HCT116 (cell line): ENCODE measurements around the gene ADAMTS15. TPM values are rescaled to one million over a fixed set of nuclear protein-coding genes. Genes with fewer than 3 reads are reported as not detected.

Experiments
- ATAC-seq: fragments of 200-7000 bp; cut with Tn5 transposase; 2 replicates; pipeline ENCODE4 v1.9.1; 2020; ENCODE audit warnings: mild to moderate bottlenecking, moderate library complexity
- BruUV-seq: library from RNA; stranded (reverse); fragments of 400-500 nt; replicated peaks from 2 replicates; lab custom pipeline; 2021; lab: Mats Ljungman, UMichigan
- CTCF ChIA-PET: fragments of 300-600 bp; sonication (Branson Sonifier 250); formaldehyde crosslinking; loops from one replicate; lab custom pipeline; 2021; ENCODE audit warnings: antibody characterized with exemption; lab: Charles Lee
- POLR2A ChIA-PET: fragments of 300-600, 350-600 bp; sonication (Branson Sonifier 250); formaldehyde crosslinking; loops from one replicate; lab custom pipeline; 2021; ENCODE audit warnings: antibody characterized with exemption; lab: Charles Lee
- RAD21 ChIA-PET, 2 experiments: fragments of 300-600 bp; sonication (Branson Sonifier 250); formaldehyde crosslinking; loops; one replicate each; lab custom pipeline; 2023; ENCODE audit warnings: low total read pairs in 2 of 2; ENCODE audit not compliant: uncharacterized antibody in 2 of 2, unreplicated experiment in 2 of 2, low non-redundant PET in 1 of 2; lab: Charles Lee
- DNase-seq: peaks from one replicate; pipeline ENCODE4 v3.0.0-alpha.2; 2010; ENCODE audit warnings: low read depth, low spot score
- H2AFZ ChIP-seq: fragments of 200-600 bp; shearing (Covaris generic), sonication (generic); 2 replicates; pipeline ENCODE4 v1.6.1; 2017; ENCODE audit warnings: low read depth, mixed run types, mixed read lengths, antibody characterized with exemption, low read length; ENCODE audit not compliant: poor library complexity, severe bottlenecking
- H3K27ac ChIP-seq: 2 replicates; pipeline ENCODE4 v1.5.1; 2012; ENCODE audit warnings: low read depth, low read length
- H3K27me3 ChIP-seq: fragments of 200-600 bp; sonication (generic); 2 replicates; pipeline ENCODE4 v1.6.1; 2016; ENCODE audit warnings: mixed run types, low read length, mixed read lengths; ENCODE audit not compliant: insufficient read depth
- H3K36me3 ChIP-seq, 2 experiments: fragments of 200-500 bp in 1 of 2; fragments of 200-600 bp in 1 of 2; sonication (Bioruptor generic) in 1 of 2; sonication (generic) in 1 of 2; 2 replicates each; pipeline versions ENCODE4 v1.5.1 to v1.6.1; 2014 to 2016; ENCODE audit warnings: low read length in 2 of 2, inconsistent platforms in 1 of 2, mixed read lengths in 1 of 2, mixed run types in 1 of 2; ENCODE audit not compliant: insufficient read depth in 2 of 2, control insufficient read depth in 1 of 2
- H3K4me1 ChIP-seq, 2 experiments: fragments of 200-600 bp in 1 of 2; sonication (generic) in 1 of 2; 2 replicates each; pipeline versions ENCODE4 v1.5.1 to v1.6.1; 2012 to 2017; ENCODE audit warnings: low read length in 2 of 2, inconsistent platforms in 1 of 2, mild to moderate bottlenecking in 1 of 2, mixed read lengths in 1 of 2, mixed run types in 1 of 2, moderate library complexity in 1 of 2; ENCODE audit not compliant: insufficient read depth in 2 of 2, control insufficient read depth in 1 of 2
- H3K4me2 ChIP-seq: fragments of 200-600 bp; sonication (generic); 2 replicates; pipeline ENCODE4 v1.6.1; 2017; ENCODE audit warnings: mixed run types, low read length, mixed read lengths
- H3K4me3 ChIP-seq, 2 experiments: fragments of 200-600 bp in 1 of 2; sonication (generic) in 1 of 2; replicated peaks in 1 of 2; 2 replicates each; pipeline ENCODE4 v1.5.1; 2011 to 2016; ENCODE audit warnings: low read length in 2 of 2, control low read depth in 1 of 2, low read depth in 1 of 2, mild to moderate bottlenecking in 1 of 2, mixed read lengths in 1 of 2, mixed run types in 1 of 2
- H3K79me2 ChIP-seq: fragments of 200-600 bp; sonication (generic); 2 replicates; pipeline ENCODE4 v1.6.1; 2017; ENCODE audit warnings: mild to moderate bottlenecking, mixed run types, low read length, moderate library complexity, mixed read lengths; ENCODE audit not compliant: insufficient read depth
- H3K9ac ChIP-seq: fragments of 200-600 bp; sonication (generic); 2 replicates; pipeline ENCODE4 v1.6.1; 2016; ENCODE audit warnings: low read length, mixed read lengths
- H3K9me2 ChIP-seq: fragments of 200-600 bp; sonication (generic), shearing (Covaris generic); 2 replicates; pipeline ENCODE4 v1.6.1; 2017; ENCODE audit warnings: mixed run types, mild to moderate bottlenecking, moderate library complexity; ENCODE audit not compliant: insufficient read depth
- H3K9me3 ChIP-seq, 2 experiments: fragments of 200-500 bp in 1 of 2; fragments of 200-600 bp in 1 of 2; sonication (Bioruptor generic) in 1 of 2; sonication (generic) in 1 of 2; 2 replicates each; pipeline ENCODE4 v1.6.1; 2014 to 2017; ENCODE audit warnings: low read length in 2 of 2, mixed read lengths in 2 of 2, inconsistent platforms in 1 of 2, low read depth in 1 of 2, mild to moderate bottlenecking in 1 of 2, mixed run types in 1 of 2, moderate library complexity in 1 of 2; ENCODE audit not compliant: control insufficient read depth in 1 of 2, insufficient read depth in 1 of 2
- H4K20me1 ChIP-seq: fragments of 200-600 bp; sonication (generic), shearing (Covaris generic); 2 replicates; pipeline ENCODE4 v1.6.1; 2017; ENCODE audit warnings: mixed run types, mild to moderate bottlenecking, moderate library complexity; ENCODE audit not compliant: insufficient read depth
- CBX3 ChIP-seq: IDR thresholded peaks from 2 replicates; pipeline ENCODE4 v1.6.1; 2012; ENCODE audit warnings: low read depth
- EGR1 ChIP-seq: IDR thresholded peaks from 2 replicates; pipeline ENCODE4 v1.6.1; 2012; ENCODE audit warnings: low read depth
- ELF1 ChIP-seq: IDR thresholded peaks from 2 replicates; pipeline ENCODE4 v1.6.1; 2012; ENCODE audit warnings: low read depth, borderline replicate concordance
- EZH2phosphoT487 ChIP-seq: fragments of 200-600 bp; IDR thresholded peaks from 2 replicates; pipeline ENCODE4 v1.6.1; 2018; ENCODE audit warnings: antibody characterized with exemption, borderline replicate concordance
- FOSL1 ChIP-seq: IDR thresholded peaks from 2 replicates; pipeline ENCODE4 v1.6.1; 2012; ENCODE audit warnings: low read depth
- JUND ChIP-seq: IDR thresholded peaks from 2 replicates; pipeline ENCODE4 v1.6.1; 2012
- POLR2A ChIP-seq: IDR thresholded peaks from 2 replicates; pipeline ENCODE4 v1.7.0; 2011; ENCODE audit warnings: borderline replicate concordance; ENCODE audit not compliant: insufficient read depth, insufficient read length; ENCODE audit errors: extremely low read depth
- POLR2AphosphoS5 ChIP-seq: IDR thresholded peaks from 2 replicates; pipeline ENCODE4 v1.6.1; 2011; ENCODE audit warnings: mild to moderate bottlenecking, low read depth, low read length, moderate library complexity
- RAD21 ChIP-seq: IDR thresholded peaks from 2 replicates; pipeline ENCODE4 v1.6.1; 2012; ENCODE audit warnings: low read depth, mild to moderate bottlenecking
- SIN3A ChIP-seq: IDR thresholded peaks from 2 replicates; pipeline ENCODE4 v1.6.1; 2012; ENCODE audit warnings: low read depth
- SRF ChIP-seq: IDR thresholded peaks from 2 replicates; pipeline ENCODE4 v1.6.1; 2012; ENCODE audit warnings: low read depth
- TCF7L2 ChIP-seq: IDR thresholded peaks from 2 replicates; pipeline ENCODE4 v1.7.0; 2011; ENCODE audit warnings: borderline replicate concordance, inconsistent platforms; ENCODE audit not compliant: insufficient read depth, insufficient read length; ENCODE audit errors: extremely low read depth
- ZBTB33 ChIP-seq: IDR thresholded peaks from 2 replicates; pipeline ENCODE4 v1.6.1; 2011; ENCODE audit warnings: mild to moderate bottlenecking, low read length, moderate library complexity; ENCODE audit not compliant: insufficient replicate concordance; ENCODE audit errors: extremely low read depth
- ZFX ChIP-seq: fragments of 450-650 bp; IDR thresholded peaks from 2 replicates; pipeline ENCODE4 v1.6.1; 2017
- intact Hi-C: fragments of 100-400 bp; cut with micrococcal nuclease; formaldehyde crosslinking; loops from 2 replicates; pipeline ENCODE4 v1.10.0; 2022
- total RNA-seq: library from RNA; stranded (reverse); gene quantifications from one replicate; pipeline ENCODE4 v1.2.1, GENCODE V29; 2021; ENCODE audit not compliant: unreplicated experiment
- TF ChIP-seq, protein P1 (sequence below): IDR thresholded peaks from 2 replicates; pipeline ENCODE4 v1.6.1; 2012
- TF ChIP-seq, protein P2 (sequence below), 3 experiments: fragments of 200-600 bp in 1 of 3; sonication (generic) in 1 of 3; IDR thresholded peaks in 2 of 3; conservative IDR thresholded peaks in 1 of 3; 2 replicates each; pipeline ENCODE4 v1.5.1; 2012 to 2017; ENCODE audit warnings: low read depth in 2 of 3, low read length in 2 of 3, antibody characterized with exemption in 1 of 3, borderline replicate concordance in 1 of 3, control low read depth in 1 of 3, mild to moderate bottlenecking in 1 of 3, mixed read lengths in 1 of 3, mixed run types in 1 of 3, moderate library complexity in 1 of 3; ENCODE audit not compliant: insufficient read depth in 1 of 3

ADAMTS15 gene
- total RNA-seq, 1 experiment from 2014 or later, result 0.44 TPM

- H3K9me3 ChIP-seq, result no peaks in the 10 kb centered on the region
- no peaks in the 10 kb centered on the region for H4K20me1 ChIP-seq
- H3K27me3 ChIP-seq, result no peaks in the 10 kb centered on the region
- H3K4me1 ChIP-seq, result peaks cover 2 to 11% of the 10 kb centered on the region in 2 experiments; a peak in 3 of 4 replicates
- CTCF ChIA-PET, result no interaction called here
- no peak overlapping the region for H3K9ac ChIP-seq
- no peak overlapping the region for H3K27ac ChIP-seq
- no peak overlapping the region for H3K4me2 ChIP-seq
- no peak overlapping the region for H3K4me3 ChIP-seq
- BruUV-seq, result no TSS peak
- TF ChIP-seq POLR2AphosphoS5 (no peak), SIN3A (no peak), POLR2A (no peak), FOSL1 (no peak), CBX3 (no peak), RAD21 (no peak), ZBTB33 (no peak), JUND (no peak), ZFX (no peak), ELF1 (no peak), EZH2phosphoT487 (no peak), TCF7L2 (no peak), EGR1 (no peak), SRF (no peak)
- TF ChIP-seq, protein P1, sequence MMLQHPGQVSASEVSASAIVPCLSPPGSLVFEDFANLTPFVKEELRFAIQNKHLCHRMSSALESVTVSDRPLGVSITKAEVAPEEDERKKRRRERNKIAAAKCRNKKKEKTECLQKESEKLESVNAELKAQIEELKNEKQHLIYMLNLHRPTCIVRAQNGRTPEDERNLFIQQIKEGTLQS, result no peak
- TF ChIP-seq, protein P2, sequence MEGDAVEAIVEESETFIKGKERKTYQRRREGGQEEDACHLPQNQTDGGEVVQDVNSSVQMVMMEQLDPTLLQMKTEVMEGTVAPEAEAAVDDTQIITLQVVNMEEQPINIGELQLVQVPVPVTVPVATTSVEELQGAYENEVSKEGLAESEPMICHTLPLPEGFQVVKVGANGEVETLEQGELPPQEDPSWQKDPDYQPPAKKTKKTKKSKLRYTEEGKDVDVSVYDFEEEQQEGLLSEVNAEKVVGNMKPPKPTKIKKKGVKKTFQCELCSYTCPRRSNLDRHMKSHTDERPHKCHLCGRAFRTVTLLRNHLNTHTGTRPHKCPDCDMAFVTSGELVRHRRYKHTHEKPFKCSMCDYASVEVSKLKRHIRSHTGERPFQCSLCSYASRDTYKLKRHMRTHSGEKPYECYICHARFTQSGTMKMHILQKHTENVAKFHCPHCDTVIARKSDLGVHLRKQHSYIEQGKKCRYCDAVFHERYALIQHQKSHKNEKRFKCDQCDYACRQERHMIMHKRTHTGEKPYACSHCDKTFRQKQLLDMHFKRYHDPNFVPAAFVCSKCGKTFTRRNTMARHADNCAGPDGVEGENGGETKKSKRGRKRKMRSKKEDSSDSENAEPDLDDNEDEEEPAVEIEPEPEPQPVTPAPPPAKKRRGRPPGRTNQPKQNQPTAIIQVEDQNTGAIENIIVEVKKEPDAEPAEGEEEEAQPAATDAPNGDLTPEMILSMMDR (IDR thresholded peaks at IDR 0.05 in 2 of 3, conservative IDR thresholded peaks at IDR 0.05 in 1 of 3; ENCODE audit: borderline replicate concordance in 1 of 3, insufficient read depth in 1 of 3, low read depth in 2 of 3, low read length in 2 of 3), result no peak
- no peak for ATAC-seq
- H3K79me2 ChIP-seq, result no peaks in the 10 kb centered on the region
- RAD21 ChIA-PET, result no interaction called here
- no peaks in the 10 kb centered on the region for H3K9me2 ChIP-seq
- intact Hi-C loops, result no loop called here
- H3K36me3 ChIP-seq, result no peaks in the 10 kb centered on the region
- DNase-seq, result no peak
- POLR2A ChIA-PET, result no interaction called here
- no peak overlapping the region for H2AFZ ChIP-seq
These were observed 1.7 kb downstream of the ADAMTS15 start for GRCh38 chr11:130449996-130450769.
